DOHH2 (cell line): ENCODE measurements around the gene IL1A.

Source experiments
- H3F3A ChIP-seq: fragments of 200-600 bp; sonication (generic), shearing (Covaris generic); 2 replicates; pipeline ENCODE4 v1.6.0; 2016; ENCODE audit warnings: antibody characterized with exemption, mild to moderate bottlenecking; ENCODE audit not compliant: control insufficient read depth, insufficient read depth
- H3K27ac ChIP-seq: fragments of 200-600 bp; sonication (generic); 2 replicates; pipeline ENCODE4 v1.5.1; 2014; ENCODE audit warnings: low read depth, mild to moderate bottlenecking, low read length, moderate library complexity
- H3K27me3 ChIP-seq: fragments of 200-600 bp; sonication (generic); 2 replicates; pipeline ENCODE4 v1.6.1; 2014; ENCODE audit warnings: mild to moderate bottlenecking, low read length, mixed read lengths; ENCODE audit not compliant: control insufficient read depth
- H3K36me3 ChIP-seq: fragments of 200-600 bp; sonication (generic); 2 replicates; pipeline ENCODE4 v1.6.1; 2014; ENCODE audit warnings: mild to moderate bottlenecking, low read length, moderate library complexity, mixed read lengths; ENCODE audit not compliant: control insufficient read depth
- H3K4me1 ChIP-seq: fragments of 200-600 bp; sonication (generic); 2 replicates; pipeline ENCODE4 v1.6.1; 2014; ENCODE audit warnings: mild to moderate bottlenecking, low read length, mixed read lengths; ENCODE audit not compliant: control insufficient read depth
- H3K4me2 ChIP-seq: fragments of 200-600 bp; sonication (generic); 2 replicates; pipeline ENCODE4 v1.6.0; 2014; ENCODE audit warnings: mild to moderate bottlenecking, low read length, moderate library complexity
- H3K4me3 ChIP-seq: fragments of 200-600 bp; sonication (generic); 2 replicates; pipeline ENCODE4 v1.5.1; 2014; ENCODE audit warnings: mild to moderate bottlenecking, low read length, mixed read lengths
- H3K79me2 ChIP-seq: fragments of 200-600 bp; sonication (generic); 2 replicates; pipeline ENCODE4 v1.6.1; 2014; ENCODE audit warnings: mild to moderate bottlenecking, low read length, mixed read lengths; ENCODE audit not compliant: control insufficient read depth
- H3K9me2 ChIP-seq: fragments of 200-600 bp; sonication (generic); replicated peaks from 2 replicates; pipeline ENCODE4 v1.6.1; 2014; ENCODE audit warnings: mild to moderate bottlenecking, low read length, mixed read lengths; ENCODE audit not compliant: control insufficient read depth
- H3K9me3 ChIP-seq: fragments of 200-600 bp; sonication (generic); 2 replicates; pipeline ENCODE4 v1.6.1; 2014; ENCODE audit warnings: antibody characterized with exemption, low read length, mixed read lengths; ENCODE audit not compliant: control insufficient read depth, insufficient read depth
- H4K20me1 ChIP-seq: fragments of 200-600 bp; sonication (generic); 2 replicates; pipeline ENCODE4 v1.6.0; 2014; ENCODE audit warnings: low read depth, mild to moderate bottlenecking, antibody characterized with exemption, low read length, moderate library complexity; ENCODE audit not compliant: control insufficient read depth, insufficient read depth
- CTCF ChIP-seq: fragments of 200-600 bp; sonication (generic); IDR thresholded peaks from one replicate; pipeline ENCODE4 v1.5.1; 2014; ENCODE audit warnings: antibody characterized with exemption, mild to moderate bottlenecking, low read depth, low read length; ENCODE audit not compliant: poor library complexity, severe bottlenecking
- EZH2phosphoT487 ChIP-seq: fragments of 200-600 bp; sonication (generic); IDR thresholded peaks from 2 replicates; pipeline ENCODE4 v1.6.1; 2017; ENCODE audit warnings: borderline replicate concordance, mild to moderate bottlenecking, antibody characterized with exemption, low read length, moderate library complexity, mixed read lengths

The IL1A gene

GRCh38 chr2:112791019-112791418, 6.7 kb upstream of the IL1A start:
- Histone ChIP-seq H3K4me3 (no peak overlapping the region), H3K27ac (no peak overlapping the region), H3F3A (no peaks in the 10 kb centered on the region), H3K9me2 (no peaks in the 10 kb centered on the region), H3K9me3 (no peaks in the 10 kb centered on the region), H3K4me1 (peaks cover 20% of the 10 kb centered on the region), H3K36me3 (no peaks in the 10 kb centered on the region), H3K4me2 (no peak overlapping the region), H4K20me1 (no peaks in the 10 kb centered on the region), H3K79me2 (no peaks in the 10 kb centered on the region), H3K27me3 (no peaks in the 10 kb centered on the region)
- TF ChIP-seq EZH2phosphoT487 (no peak), CTCF (no peak)

GRCh38 chr2:112790305-112790704, 6.0 kb upstream of the IL1A start:
- Histone ChIP-seq H3K9me3 (no peaks in the 10 kb centered on the region), H4K20me1 (no peaks in the 10 kb centered on the region), H3K36me3 (no peaks in the 10 kb centered on the region), H3F3A (no peaks in the 10 kb centered on the region), H3K79me2 (no peaks in the 10 kb centered on the region), H3K9me2 (no peaks in the 10 kb centered on the region), H3K4me3 (no peak overlapping the region), H3K4me2 (no peak overlapping the region), H3K27ac (no peak overlapping the region), H3K4me1 (peaks cover 20% of the 10 kb centered on the region), H3K27me3 (no peaks in the 10 kb centered on the region)
- TF ChIP-seq EZH2phosphoT487 (no peak), CTCF (no peak)

GRCh38 chr2:112789186-112789585, 4.9 kb upstream of the IL1A start:
- no peaks in the 10 kb centered on the region for H3K36me3 ChIP-seq
- no peaks in the 10 kb centered on the region for H4K20me1 ChIP-seq

More at GRCh38 chr2:112789186-112789585, 4.9 kb upstream of the IL1A start:
- Histone ChIP-seq H3F3A (no peaks in the 10 kb centered on the region), H3K4me2 (no peak overlapping the region), H3K9me3 (no peaks in the 10 kb centered on the region), H3K4me3 (no peak overlapping the region), H3K9me2 (no peaks in the 10 kb centered on the region), H3K79me2 (no peaks in the 10 kb centered on the region), H3K27ac (no peak overlapping the region), H3K27me3 (no peaks in the 10 kb centered on the region), H3K4me1 (peaks cover 13% of the 10 kb centered on the region)
- TF ChIP-seq EZH2phosphoT487 (no peak), CTCF (no peak)
